K562 (cell line): ENCODE results near the gene AKT1. TPM values are rescaled to one million over a fixed set of nuclear protein-coding genes. Genes with fewer than 3 reads are reported as not detected.

Experiments
- CEBPZ ChIP-seq: fragments of 150-350 bp; IDR thresholded peaks from 2 replicates; pipeline ENCODE4 v1.6.1; 2014; ENCODE audit warnings: low read depth, mild to moderate bottlenecking, low read length, borderline replicate concordance
- FIP1L1 ChIP-seq: fragments of 200-400 bp; formaldehyde crosslinking; IDR thresholded peaks from 2 replicates; pipeline ENCODE4 v1.6.1; 2018; ENCODE audit warnings: mild to moderate bottlenecking, low read depth, low read length; ENCODE audit not compliant: poor library complexity, severe bottlenecking
- TSC22D4 ChIP-seq: fragments of 450-650 bp; IDR thresholded peaks from 2 replicates; pipeline ENCODE4 v1.6.1; 2016; ENCODE audit warnings: missing genetic modification characterization, missing biosample characterization, control low read depth
- polyA plus RNA-seq, 8 experiments: library from polyadenylated mRNA; depleted of rRNA in 4 of 8; stranded (reverse) in 5 of 8; unstranded in 3 of 8; fragments of >200 nt; fragmentation: Nextera tagmentation in 2 of 8; fragmentation: Illumina TruSeq in 1 of 8; extraction: Ambion mirVana in 2 of 8; extraction: Trizol in 1 of 8; gene quantifications; 2 replicates each; pipeline versions ENCODE4 v1.2.1 to v1.2.3, GENCODE V29; 2011 to 2014; ENCODE audit warnings: inconsistent platforms in 1 of 8, missing spikeins in 1 of 8
- total RNA-seq, 7 experiments: library from RNA; depleted of rRNA in 6 of 7; stranded (reverse); fragments of >200 nt in 6 of 7; fragmentation: Illumina TruSeq in 2 of 7; extraction: Trizol in 2 of 7; gene quantifications; 2 replicates each; pipeline versions ENCODE4 v1.2.1 to v1.2.3, GENCODE V29; 2011 to 2021; ENCODE audit warnings: low replicate concordance in 1 of 7

AKT1 gene
- total and polyA plus RNA-seq, 9 of the 15 experiments (the other 6 are each of a cell fraction or from before 2014, with no cell fraction given): 0.49 to 132 (median 75.1) TPM

- no peak for TF ChIP-seq CEBPZ
- TF ChIP-seq FIP1L1: no peak
- TF ChIP-seq TSC22D4 (tag): no peak
These were observed 26.1 kb downstream of the AKT1 start (continued) for GRCh38 chr14:104769324-104770071.
